ENCODE results near the gene FBXO44. TPM values are rescaled to one million over a fixed set of nuclear protein-coding genes. Genes with fewer than 3 reads are reported as not detected.

FBXO44 gene
- total RNA-seq, 1 experiment from 2014 or later, result 70.8 TPM

DNA sequence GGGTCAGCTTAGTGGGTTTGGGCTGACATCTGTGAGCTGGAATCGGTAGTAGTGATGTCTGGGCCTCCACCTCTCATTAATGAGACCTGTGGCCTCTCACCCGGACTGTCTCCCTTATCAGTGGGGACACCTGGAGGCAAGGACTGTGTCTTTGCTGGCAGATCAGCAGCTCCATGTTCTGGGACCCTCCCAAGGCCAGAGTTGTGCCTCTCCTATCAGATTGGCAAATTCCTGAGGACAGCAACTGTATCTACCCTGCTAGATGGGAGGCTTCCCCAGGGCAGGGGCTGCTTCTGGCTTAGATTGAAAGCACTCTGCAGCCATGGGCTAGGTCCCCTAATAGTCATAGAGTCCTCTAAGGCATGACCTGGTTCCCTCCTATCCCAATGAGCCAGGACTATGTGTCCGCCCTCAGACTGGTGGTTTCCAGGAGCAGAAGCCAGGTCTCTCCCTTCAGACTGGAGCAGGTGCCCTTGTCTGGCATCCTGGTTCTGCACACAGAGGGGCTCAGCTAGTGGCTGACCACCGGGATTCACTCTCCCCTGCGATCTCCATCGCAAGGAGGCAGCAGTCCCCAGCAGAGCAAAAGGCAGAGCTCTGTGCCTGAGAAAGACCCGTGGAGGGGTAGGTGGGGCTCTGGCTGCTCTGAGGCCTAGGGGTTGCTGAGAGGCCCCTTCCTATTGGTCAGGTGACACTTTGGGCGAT lies 42.7 kb downstream of the FBXO44 start:
- ATAC-seq, result no peak
- Histone ChIP-seq H3K27me3 (ENCODE audit: control insufficient read depth, insufficient read depth, low read length) (no peaks in the 10 kb centered on the region), H3K36me3 (ENCODE audit: control insufficient read depth, insufficient read depth, low read length) (no peaks in the 10 kb centered on the region), H3K4me1 (ENCODE audit: control insufficient read depth, insufficient read depth, low read length) (peaks cover 7% of the 10 kb centered on the region; the same call in 1 of the 2 replicates), H3K9me3 (ENCODE audit: control insufficient read depth, insufficient read depth, low read depth, low read length) (no peaks in the 10 kb centered on the region), H3K27ac (ENCODE audit: low read length) (no peak overlapping the region), H3K4me3 (ENCODE audit: low read depth in 2 of 2, low read length in 2 of 2) (no peak overlapping the region)
- TF ChIP-seq TCF7L2 (IDR thresholded peaks at IDR 0.05; ENCODE audit: low read depth, low read length), result no peak
- CTCF ChIA-PET, result no interaction called here
- BruUV-seq (replicated peaks), result no TSS peak
- POLR2A ChIA-PET, result no interaction called here
- DNase-seq (ENCODE audit: low read depth, low spot score), result no peak
- intact Hi-C loops (cut with micrococcal nuclease; ENCODE audit: unreplicated experiment) (no loop called here), in situ Hi-C loops (cut with HindIII; ENCODE audit: low pct_unique_long_range_greater_than_20kb, low sequenced_read_pairs) (no loop called here)

GRCh38 chr1:11697893-11698210 lies 43.2 kb downstream of the FBXO44 start:
- intact Hi-C loops (cut with micrococcal nuclease; ENCODE audit: unreplicated experiment), result no loop called here

More at GRCh38 chr1:11697893-11698210, 43.2 kb downstream of the FBXO44 start:
- no peak for DNase-seq (ENCODE audit: low read depth, low spot score)
- H3K27me3 ChIP-seq (ENCODE audit: control insufficient read depth, insufficient read depth, low read length), result no peaks in the 10 kb centered on the region
- H3K9me3 ChIP-seq (ENCODE audit: control insufficient read depth, insufficient read depth, low read depth, low read length), result no peaks in the 10 kb centered on the region
- no peak overlapping the region for H3K4me3 ChIP-seq (ENCODE audit: low read depth in 2 of 2, low read length in 2 of 2)
- H3K4me1 ChIP-seq (ENCODE audit: control insufficient read depth, insufficient read depth, low read length), result peaks cover 4% of the 10 kb centered on the region; the same call in 1 of the 2 replicates
- H3K27ac ChIP-seq (ENCODE audit: low read length), result no peak overlapping the region
- ChIA-PET POLR2A (no interaction called here), CTCF (no interaction called here)
- BruUV-seq (replicated peaks), result no TSS peak
- no peaks in the 10 kb centered on the region for H3K36me3 ChIP-seq (ENCODE audit: control insufficient read depth, insufficient read depth, low read length)
- in situ Hi-C loops (cut with HindIII; ENCODE audit: low pct_unique_long_range_greater_than_20kb, low sequenced_read_pairs), result no loop called here
- ATAC-seq, result no peak
- TF ChIP-seq, protein P1, sequence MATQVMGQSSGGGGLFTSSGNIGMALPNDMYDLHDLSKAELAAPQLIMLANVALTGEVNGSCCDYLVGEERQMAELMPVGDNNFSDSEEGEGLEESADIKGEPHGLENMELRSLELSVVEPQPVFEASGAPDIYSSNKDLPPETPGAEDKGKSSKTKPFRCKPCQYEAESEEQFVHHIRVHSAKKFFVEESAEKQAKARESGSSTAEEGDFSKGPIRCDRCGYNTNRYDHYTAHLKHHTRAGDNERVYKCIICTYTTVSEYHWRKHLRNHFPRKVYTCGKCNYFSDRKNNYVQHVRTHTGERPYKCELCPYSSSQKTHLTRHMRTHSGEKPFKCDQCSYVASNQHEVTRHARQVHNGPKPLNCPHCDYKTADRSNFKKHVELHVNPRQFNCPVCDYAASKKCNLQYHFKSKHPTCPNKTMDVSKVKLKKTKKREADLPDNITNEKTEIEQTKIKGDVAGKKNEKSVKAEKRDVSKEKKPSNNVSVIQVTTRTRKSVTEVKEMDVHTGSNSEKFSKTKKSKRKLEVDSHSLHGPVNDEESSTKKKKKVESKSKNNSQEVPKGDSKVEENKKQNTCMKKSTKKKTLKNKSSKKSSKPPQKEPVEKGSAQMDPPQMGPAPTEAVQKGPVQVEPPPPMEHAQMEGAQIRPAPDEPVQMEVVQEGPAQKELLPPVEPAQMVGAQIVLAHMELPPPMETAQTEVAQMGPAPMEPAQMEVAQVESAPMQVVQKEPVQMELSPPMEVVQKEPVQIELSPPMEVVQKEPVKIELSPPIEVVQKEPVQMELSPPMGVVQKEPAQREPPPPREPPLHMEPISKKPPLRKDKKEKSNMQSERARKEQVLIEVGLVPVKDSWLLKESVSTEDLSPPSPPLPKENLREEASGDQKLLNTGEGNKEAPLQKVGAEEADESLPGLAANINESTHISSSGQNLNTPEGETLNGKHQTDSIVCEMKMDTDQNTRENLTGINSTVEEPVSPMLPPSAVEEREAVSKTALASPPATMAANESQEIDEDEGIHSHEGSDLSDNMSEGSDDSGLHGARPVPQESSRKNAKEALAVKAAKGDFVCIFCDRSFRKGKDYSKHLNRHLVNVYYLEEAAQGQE (IDR thresholded peaks at IDR 0.05; ENCODE audit: insufficient read depth in 1 of 2, low read depth in 2 of 2, low read length in 1 of 2), result no peak
- no peak for TF ChIP-seq POLR2AphosphoS5 (IDR thresholded peaks at IDR 0.05; ENCODE audit: low read depth, low read length)
- no peak for TF ChIP-seq TCF7L2 (IDR thresholded peaks at IDR 0.05; ENCODE audit: low read depth, low read length)
- no peak for TF ChIP-seq SIN3A (IDR thresholded peaks at IDR 0.05; ENCODE audit: borderline replicate concordance, insufficient read depth, low read depth, low read length)
- TF ChIP-seq, protein P2, sequence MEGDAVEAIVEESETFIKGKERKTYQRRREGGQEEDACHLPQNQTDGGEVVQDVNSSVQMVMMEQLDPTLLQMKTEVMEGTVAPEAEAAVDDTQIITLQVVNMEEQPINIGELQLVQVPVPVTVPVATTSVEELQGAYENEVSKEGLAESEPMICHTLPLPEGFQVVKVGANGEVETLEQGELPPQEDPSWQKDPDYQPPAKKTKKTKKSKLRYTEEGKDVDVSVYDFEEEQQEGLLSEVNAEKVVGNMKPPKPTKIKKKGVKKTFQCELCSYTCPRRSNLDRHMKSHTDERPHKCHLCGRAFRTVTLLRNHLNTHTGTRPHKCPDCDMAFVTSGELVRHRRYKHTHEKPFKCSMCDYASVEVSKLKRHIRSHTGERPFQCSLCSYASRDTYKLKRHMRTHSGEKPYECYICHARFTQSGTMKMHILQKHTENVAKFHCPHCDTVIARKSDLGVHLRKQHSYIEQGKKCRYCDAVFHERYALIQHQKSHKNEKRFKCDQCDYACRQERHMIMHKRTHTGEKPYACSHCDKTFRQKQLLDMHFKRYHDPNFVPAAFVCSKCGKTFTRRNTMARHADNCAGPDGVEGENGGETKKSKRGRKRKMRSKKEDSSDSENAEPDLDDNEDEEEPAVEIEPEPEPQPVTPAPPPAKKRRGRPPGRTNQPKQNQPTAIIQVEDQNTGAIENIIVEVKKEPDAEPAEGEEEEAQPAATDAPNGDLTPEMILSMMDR (IDR thresholded peaks at IDR 0.05), result no peak

Measured in Panc1 (cell line).